Prostate gland (tissue), 2 donors: ENCODE data around the gene RASGRF2.

ENCODE experiments used
- CTCF ChIP-seq, 4 experiments: fragments of 200-600 bp in 2 of 4; fragments of 450-650 bp in 2 of 4; sonication (generic) in 2 of 4; IDR thresholded peaks; 1 replicate in 3 of 4; 2 replicates in 1 of 4; pipeline ENCODE4 v1.5.1; 2016 to 2019; ENCODE audit warnings: antibody characterized with exemption in 4 of 4, mild to moderate bottlenecking in 2 of 4, moderate library complexity in 2 of 4
- POLR2A ChIP-seq: fragments of 450-650 bp; IDR thresholded peaks from one replicate; pipeline ENCODE4 v1.6.1; 2016; ENCODE audit warnings: antibody characterized with exemption, mild to moderate bottlenecking
- POLR2AphosphoS5 ChIP-seq: sonication (generic); formaldehyde crosslinking; IDR thresholded peaks from one replicate; pipeline ENCODE4 v1.6.1; 2017; ENCODE audit warnings: antibody characterized with exemption

DNA sequence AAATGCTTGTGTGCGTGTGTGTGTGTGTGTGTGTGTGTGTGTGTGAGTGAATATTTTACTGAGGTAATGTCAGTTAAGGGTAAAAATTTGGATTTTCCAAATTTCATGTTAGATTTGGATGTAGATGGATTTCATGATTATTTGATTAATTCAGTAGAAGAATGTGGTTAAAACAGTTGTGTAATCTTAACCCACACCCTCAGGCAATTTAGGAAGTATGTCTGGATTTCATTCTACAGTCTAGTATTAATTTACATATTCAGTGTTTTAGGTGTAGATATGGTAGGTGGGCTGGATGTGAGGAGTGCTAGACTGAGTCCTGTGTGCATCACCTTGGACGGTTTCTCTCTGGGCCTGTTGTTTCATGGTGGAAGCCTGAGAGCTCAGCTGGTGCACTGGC lies 173.9 kb downstream of the RASGRF2 start:
- TF ChIP-seq POLR2AphosphoS5 (no peak), POLR2A (no peak), CTCF (IDR thresholded peaks at IDR 0.05) (no peak)
